ENCODE data around the gene C6orf89. TPM values are rescaled to one million over a fixed set of nuclear protein-coding genes. Genes with fewer than 3 reads are reported as not detected.

Gene C6orf89
- total RNA-seq, 1 experiment from 2014 or later, result 47.6 TPM

- Histone ChIP-seq H3K36me3 (peaks cover 95% of the 10 kb centered on the region), H3K4me3 (no peak overlapping the region), H3K9me3 (replicated peaks) (no peaks in the 10 kb centered on the region), H3K27me3 (replicated peaks) (no peaks in the 10 kb centered on the region), H3K4me1 (replicated peaks) (no peaks in the 10 kb centered on the region), H3K27ac (no peak overlapping the region)
- no peak for DNase-seq (ENCODE audit: low read depth in 1 of 2, low spot score in 2 of 2)
Measured at GRCh38 chr6:36970892-36971842, 85.4 kb downstream of the C6orf89 start.

GRCh38 chr6:36971921-36972673 lies 86.3 kb downstream of the C6orf89 start:
- no peak for DNase-seq (ENCODE audit: low read depth in 1 of 2, low spot score in 2 of 2)
- peaks cover 100% of the 10 kb centered on the region for H3K36me3 ChIP-seq
- H3K27ac ChIP-seq, result no peak overlapping the region
- no peaks in the 10 kb centered on the region for H3K4me1 ChIP-seq (replicated peaks)
- H3K4me3 ChIP-seq, result no peak overlapping the region
- H3K27me3 ChIP-seq (replicated peaks), result no peaks in the 10 kb centered on the region
- H3K9me3 ChIP-seq (replicated peaks), result no peaks in the 10 kb centered on the region

GRCh38 chr6:36973190-36973589 lies 87.4 kb downstream of the C6orf89 start:
- Histone ChIP-seq H3K4me1 (replicated peaks) (no peaks in the 10 kb centered on the region), H3K36me3 (peaks cover 100% of the 10 kb centered on the region)

GRCh38 chr6:36973647-36974046 lies 87.9 kb downstream of the C6orf89 start:
- H3K36me3 ChIP-seq, result peaks cover 100% of the 10 kb centered on the region
- H3K27ac ChIP-seq, result no peak overlapping the region
- no peaks in the 10 kb centered on the region for H3K9me3 ChIP-seq (replicated peaks)
- no peak overlapping the region for H3K4me3 ChIP-seq
- no peak for DNase-seq (ENCODE audit: low read depth in 1 of 2, low spot score in 2 of 2)
- H3K4me1 ChIP-seq (replicated peaks), result no peaks in the 10 kb centered on the region
- H3K27me3 ChIP-seq (replicated peaks), result no peaks in the 10 kb centered on the region

More at GRCh38 chr6:36973190-36973589, 87.4 kb downstream of the C6orf89 start:
- Histone ChIP-seq H3K9me3 (replicated peaks) (no peaks in the 10 kb centered on the region), H3K4me3 (no peak overlapping the region), H3K27ac (no peak overlapping the region), H3K27me3 (replicated peaks) (no peaks in the 10 kb centered on the region)
- DNase-seq (ENCODE audit: low read depth in 1 of 2, low spot score in 2 of 2), result no peak

- Histone ChIP-seq H3K27me3 (replicated peaks) (no peaks in the 10 kb centered on the region), H3K4me3 (no peak overlapping the region), H3K36me3 (peaks cover 96% of the 10 kb centered on the region), H3K27ac (no peak overlapping the region), H3K4me1 (replicated peaks) (no peaks in the 10 kb centered on the region), H3K9me3 (replicated peaks) (no peaks in the 10 kb centered on the region)
- no peak for DNase-seq (ENCODE audit: low read depth in 1 of 2, low spot score in 2 of 2)
Measured at GRCh38 chr6:36975231-36976006, 89.7 kb downstream of the C6orf89 start.

GRCh38 chr6:36976007-36976264 lies 90.2 kb downstream of the C6orf89 start:
- DNase-seq (ENCODE audit: low read depth in 1 of 2, low spot score in 2 of 2), result no peak
- H3K27me3 ChIP-seq (replicated peaks), result no peaks in the 10 kb centered on the region
- no peaks in the 10 kb centered on the region for H3K4me1 ChIP-seq (replicated peaks)
- H3K36me3 ChIP-seq, result peaks cover 96% of the 10 kb centered on the region
- H3K27ac ChIP-seq, result no peak overlapping the region
- H3K4me3 ChIP-seq, result no peak overlapping the region
- no peaks in the 10 kb centered on the region for H3K9me3 ChIP-seq (replicated peaks)

GRCh38 chr6:36976509-36976908 lies 90.8 kb downstream of the C6orf89 start:
- Histone ChIP-seq H3K4me3 (no peak overlapping the region), H3K27me3 (replicated peaks) (no peaks in the 10 kb centered on the region), H3K9me3 (replicated peaks) (no peaks in the 10 kb centered on the region), H3K36me3 (peaks cover 96% of the 10 kb centered on the region), H3K4me1 (replicated peaks) (no peaks in the 10 kb centered on the region), H3K27ac (no peak overlapping the region)
- no peak for DNase-seq (ENCODE audit: low read depth in 1 of 2, low spot score in 2 of 2)

- Histone ChIP-seq H3K9me3 (replicated peaks) (no peaks in the 10 kb centered on the region), H3K36me3 (peaks cover 96% of the 10 kb centered on the region), H3K27me3 (replicated peaks) (no peaks in the 10 kb centered on the region), H3K4me3 (no peak overlapping the region), H3K4me1 (replicated peaks) (no peaks in the 10 kb centered on the region), H3K27ac (no peak overlapping the region)
- no peak for DNase-seq (ENCODE audit: low read depth in 1 of 2, low spot score in 2 of 2)
Measured at GRCh38 chr6:36976931-36977330, 91.2 kb downstream of the C6orf89 start.

GRCh38 chr6:36977470-36977941 lies 91.8 kb downstream of the C6orf89 start:
- Histone ChIP-seq H3K36me3 (peaks cover 96% of the 10 kb centered on the region), H3K4me3 (no peak overlapping the region), H3K27me3 (replicated peaks) (no peaks in the 10 kb centered on the region), H3K4me1 (replicated peaks) (no peaks in the 10 kb centered on the region), H3K9me3 (replicated peaks) (no peaks in the 10 kb centered on the region), H3K27ac (no peak overlapping the region)
- DNase-seq (ENCODE audit: low read depth in 1 of 2, low spot score in 2 of 2), result no peak

Other genes with a start within 250 kb of the C6orf89 start
- gene CDKN1A, start 207.2 kb upstream of the C6orf89 start, total RNA-seq (2014; rRNA removed; shearing (Covaris generic)), result 125 and 133 TPM in 2 replicates
- not detected in 2 replicates for gene RAB44, start 188.1 kb upstream of the C6orf89 start, total RNA-seq (2014; rRNA removed; shearing (Covaris generic))
- 0.08 TPM in 1 of 2 replicates, not detected in the other for gene CPNE5, start 46.5 kb upstream of the C6orf89 start, total RNA-seq (2014; rRNA removed; shearing (Covaris generic))
- 46.2 and 83.6 TPM in 2 replicates for gene PPIL1, start 11.1 kb upstream of the C6orf89 start, total RNA-seq (2014; rRNA removed; shearing (Covaris generic))
- gene PI16, start 68.8 kb downstream of the C6orf89 start, total RNA-seq (2014; rRNA removed; shearing (Covaris generic)), result not detected in 2 replicates
- gene MTCH1, start 100.2 kb downstream of the C6orf89 start, total RNA-seq (2014; rRNA removed; shearing (Covaris generic)), result 272 and 297 TPM in 2 replicates
- gene FGD2, start 119.7 kb downstream of the C6orf89 start, total RNA-seq (2014; rRNA removed; shearing (Covaris generic)), result not detected in 2 replicates

Data from SJSA1 (cell line).